GM19240 (cell line): ENCODE data around the gene GLYAT.
"Not testable (repeated sequence)": the region's sequence is repeated elsewhere in the genome, so short reads cannot be mapped to it uniquely, and the experiment has no call there.

Source experiments
- DNase-seq: peaks from one replicate; pipeline ENCODE4 v3.0.0; 2011; ENCODE audit warnings: low spot score; ENCODE audit not compliant: insufficient read length

GLYAT gene

DNA sequence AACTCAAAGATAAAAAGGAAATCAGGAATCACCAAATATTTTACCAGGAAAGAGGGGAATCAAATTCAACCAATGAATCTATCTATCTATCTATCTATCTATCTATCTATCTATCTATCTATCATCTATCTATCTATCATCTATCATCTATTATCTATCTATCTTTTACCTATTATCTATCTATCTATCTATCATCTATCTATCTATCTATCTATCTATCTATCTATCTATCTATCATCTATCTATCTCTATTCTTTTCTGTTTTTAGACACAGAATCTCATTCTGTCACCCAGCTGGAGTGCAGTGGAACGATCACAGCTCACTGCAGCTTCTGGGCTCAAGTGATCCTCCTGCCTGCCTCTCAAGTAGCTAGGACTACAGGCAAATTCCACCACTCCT, 54.2 kb downstream of the GLYAT start:
- not testable (repeated sequence) for DNase-seq

DNA sequence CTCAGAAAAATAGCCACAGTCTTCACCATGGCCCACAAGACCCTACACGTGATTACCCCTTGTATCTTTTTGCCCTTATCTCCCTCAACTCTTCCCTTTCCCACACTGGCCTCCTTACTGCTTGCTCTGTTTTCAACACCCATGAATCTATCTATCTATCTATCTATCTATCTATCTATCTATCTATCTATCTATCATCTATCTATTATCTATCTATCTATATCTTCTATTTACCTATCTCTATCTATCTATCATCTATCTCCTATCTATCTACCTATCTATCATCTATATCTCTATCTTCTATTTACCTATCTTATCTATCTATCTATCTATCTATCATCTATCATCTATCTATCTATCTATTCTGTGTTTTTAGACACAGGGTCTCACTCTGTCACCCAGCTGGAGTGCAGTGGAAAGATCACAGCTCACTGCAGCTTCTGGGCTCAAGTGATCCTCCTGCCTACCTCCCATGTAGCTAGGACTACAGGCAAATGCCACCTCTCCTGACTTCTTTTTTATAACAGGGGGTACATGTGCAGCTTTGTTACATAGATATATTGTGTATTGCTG, 55.1 kb downstream of the GLYAT start:
- no peak for DNase-seq

DNA sequence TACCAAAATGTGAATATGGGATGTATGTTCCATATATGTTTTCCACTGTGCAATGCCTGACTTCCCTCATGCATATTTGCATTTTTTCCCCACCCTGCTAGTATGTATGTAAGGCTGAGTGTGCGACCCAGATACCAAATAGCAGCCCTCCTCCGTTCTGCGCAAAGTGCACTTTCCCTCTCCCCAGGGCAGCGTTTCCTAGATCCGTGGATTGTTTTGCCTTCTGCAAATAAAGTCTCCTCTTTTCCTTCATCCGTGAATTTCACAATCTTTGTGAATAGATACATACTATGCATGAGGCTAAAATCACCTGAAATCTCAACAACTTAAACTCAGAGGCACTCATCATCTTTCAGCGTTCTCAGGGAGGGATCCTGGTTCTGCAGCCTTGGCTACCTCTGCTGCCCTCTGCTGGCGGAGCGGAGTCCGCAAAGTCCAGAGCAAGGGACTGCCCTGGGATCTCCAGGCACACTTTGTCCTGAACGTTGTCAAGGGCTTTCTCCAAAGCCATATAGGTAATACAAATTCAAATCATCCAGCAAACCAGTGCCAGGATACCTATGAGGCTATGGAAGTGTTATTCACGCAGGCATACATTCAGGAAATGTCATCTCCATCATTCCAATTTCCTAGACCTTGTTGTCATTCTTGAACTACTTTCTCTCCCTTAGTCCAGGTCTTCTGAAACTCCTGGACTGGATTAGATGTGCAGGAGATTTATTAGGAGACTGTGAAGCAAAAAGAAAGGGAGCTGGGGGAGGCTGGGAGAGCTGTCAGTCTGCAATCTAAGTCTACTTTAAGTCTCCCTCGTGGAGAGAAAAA, 56.2 kb downstream of the GLYAT start:
- DNase-seq = peak; percentile 62

DNA sequence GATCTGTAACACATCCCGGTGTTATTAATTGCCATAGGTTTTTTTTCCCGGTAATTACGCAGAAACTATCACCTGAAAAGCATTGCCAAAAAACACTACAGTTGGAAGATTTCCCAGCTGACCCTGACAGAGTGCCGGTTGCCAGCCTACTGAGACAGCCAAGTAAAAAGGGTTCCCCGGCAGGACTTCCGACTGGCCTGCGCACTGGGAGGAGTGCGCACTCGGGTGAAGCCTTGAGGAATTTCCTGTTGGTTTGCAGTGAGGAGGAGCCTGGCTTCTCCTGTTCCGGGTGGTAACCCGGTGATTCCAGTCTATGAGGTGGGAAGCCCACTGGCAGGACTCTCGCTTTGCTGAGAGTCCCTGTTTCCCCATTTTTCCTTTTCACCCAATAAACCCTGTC, 57.1 kb downstream of the GLYAT start:
- DNase-seq = no peak

DNA sequence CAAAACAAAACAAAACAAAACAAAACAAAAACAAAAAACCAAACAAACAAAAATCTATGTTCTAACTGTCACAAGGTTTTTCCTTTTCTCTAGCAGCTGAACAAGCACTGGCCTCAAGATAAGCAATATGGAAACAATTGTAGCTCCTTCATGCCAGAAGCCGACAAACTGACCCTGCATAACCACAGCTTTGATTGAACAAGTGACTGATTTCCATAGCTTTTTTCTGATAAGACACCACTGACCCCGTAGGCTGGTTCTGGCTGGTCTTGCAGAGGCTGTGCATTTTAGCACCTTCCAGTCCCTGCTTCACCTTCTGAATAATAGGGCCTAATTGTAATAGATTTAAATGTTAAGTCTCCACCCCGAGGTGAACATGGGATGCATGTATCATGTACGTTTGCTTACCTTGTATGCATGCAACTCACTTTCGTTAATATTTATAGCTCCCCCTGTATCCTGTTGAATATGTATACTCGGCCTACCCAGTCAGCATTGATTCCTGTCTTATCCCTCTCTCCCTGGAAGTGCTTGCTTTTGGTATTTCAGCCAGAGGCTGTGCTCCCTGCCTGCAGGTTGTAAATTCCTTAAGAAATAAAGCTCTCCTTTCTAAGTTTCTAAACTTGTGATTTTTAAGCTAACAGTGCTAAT, 59.6 kb downstream of the GLYAT start:
- no peak for DNase-seq

DNA sequence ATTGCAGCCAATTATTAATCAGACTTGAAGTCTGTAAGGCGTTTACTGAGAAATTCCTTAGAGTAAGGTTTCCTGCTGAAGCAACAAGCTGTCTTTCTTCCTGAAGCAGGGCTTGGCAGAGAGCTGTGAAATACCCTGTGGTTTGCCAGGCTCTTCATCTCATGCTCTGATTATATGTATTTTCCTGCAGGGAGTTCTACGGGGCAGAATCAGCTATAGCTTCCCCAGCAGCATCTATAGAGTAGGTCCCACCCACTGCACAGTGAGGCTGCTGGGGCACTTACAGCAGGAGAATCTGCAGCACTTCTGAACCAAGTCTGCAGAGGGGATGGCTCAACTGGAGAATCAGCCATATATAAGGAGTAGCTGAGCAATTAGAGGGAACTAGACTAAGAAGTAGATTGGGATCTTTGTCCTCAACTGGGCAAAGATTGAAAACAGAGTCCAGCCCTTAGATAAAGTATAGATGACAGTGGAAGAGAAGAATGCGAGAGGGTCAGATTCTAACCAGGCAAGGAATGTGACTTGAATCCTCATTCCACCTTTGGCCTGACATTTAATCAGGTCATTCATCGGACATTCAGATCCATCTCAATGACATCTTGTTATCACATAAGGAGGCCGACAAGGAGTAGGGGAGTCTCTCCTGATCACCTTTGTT, 71.7 kb downstream of the GLYAT start:
- DNase-seq = no peak

DNA sequence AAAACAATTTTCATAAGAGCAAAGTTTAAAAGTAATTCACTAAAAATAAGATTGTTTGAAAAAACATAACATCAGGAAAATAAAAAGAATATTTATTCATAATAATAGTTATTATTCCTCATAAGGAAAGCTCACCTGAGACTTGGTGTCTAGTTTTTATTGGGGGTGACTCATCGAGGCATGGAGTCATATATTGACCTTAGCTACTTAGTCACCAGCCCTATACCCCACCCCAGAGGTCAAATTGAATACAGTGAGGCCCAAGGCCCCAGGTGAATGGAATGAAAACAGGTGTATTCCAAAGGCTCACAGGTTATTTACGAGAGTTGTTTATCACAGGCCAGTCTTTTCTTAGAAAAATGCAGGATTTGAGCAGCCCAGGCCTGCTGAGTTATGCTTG, 72.3 kb downstream of the GLYAT start:
- no peak for DNase-seq
